T-cell (primary cell): ENCODE data around the gene CBX7. TPM values are rescaled to one million over a fixed set of nuclear protein-coding genes. Genes with fewer than 3 reads are reported as not detected.

ENCODE experiments used
- ATAC-seq, 4 experiments: fragments of 200-7000 bp in 3 of 4; fragments of 150-1000 bp in 1 of 4; cut with Tn5 transposase; replicated peaks in 1 of 4; 1 replicate in 3 of 4; 2 replicates in 1 of 4; pipeline ENCODE4 v1.10.0; 2021; ENCODE audit warnings: moderate library complexity in 3 of 4, mild to moderate bottlenecking in 2 of 4, moderate number of reproducible peaks in 1 of 4
- CTCF ChIA-PET, 2 donors: fragments of 300-600 bp; sonication (Branson Sonifier 250); formaldehyde crosslinking; loops; one replicate each; lab custom pipeline; 2022; ENCODE audit warnings: antibody characterized with exemption in 2 of 2; lab: Charles Lee
- POLR2A ChIA-PET, 2 donors: fragments of 300-600 bp; sonication (Branson Sonifier 250); formaldehyde crosslinking; loops; one replicate each; lab custom pipeline; 2022; ENCODE audit warnings: antibody characterized with exemption in 2 of 2; lab: Charles Lee
- DNase-seq, 35 experiments: peaks; one replicate each; pipeline versions ENCODE4 v3.0.0 to v3.0.0-alpha.2; 2013 to 2023
- H3K27ac ChIP-seq: one replicate; pipeline ENCODE4 v1.5.1; 2013; ENCODE audit warnings: low read length
- H3K27me3 ChIP-seq, 2 experiments: replicated peaks in 1 of 2; 1 replicate in 1 of 2; 2 replicates in 1 of 2; pipeline versions ENCODE4 v1.6.1 to v1.7.0; 2013; ENCODE audit warnings: low read length in 1 of 2, mixed read lengths in 1 of 2; ENCODE audit not compliant: control insufficient read depth in 2 of 2, insufficient read depth in 2 of 2; ENCODE audit errors: extremely low read depth in 1 of 2
- H3K36me3 ChIP-seq, 2 donors: 1 replicate in 1 of 2; 2 replicates in 1 of 2; pipeline versions ENCODE4 v1.6.1 to v1.7.0; 2013; ENCODE audit warnings: low read length in 1 of 2; ENCODE audit not compliant: control insufficient read depth in 2 of 2, insufficient read depth in 1 of 2; ENCODE audit errors: extremely low read depth in 1 of 2
- H3K4me1 ChIP-seq, 2 experiments: 1 replicate in 1 of 2; 2 replicates in 1 of 2; pipeline versions ENCODE4 v1.6.1 to v1.7.0; 2013; ENCODE audit warnings: low read length in 2 of 2, mixed read lengths in 1 of 2; ENCODE audit not compliant: insufficient read depth in 2 of 2, control insufficient read depth in 1 of 2; ENCODE audit errors: extremely low read depth in 1 of 2
- H3K4me3 ChIP-seq, 2 donors: 1 replicate in 1 of 2; 2 replicates in 1 of 2; pipeline versions ENCODE4 v1.5.1 to v1.7.0; 2013; ENCODE audit warnings: mild to moderate bottlenecking in 2 of 2, low read length in 1 of 2, moderate library complexity in 1 of 2; ENCODE audit not compliant: control insufficient read depth in 1 of 2; ENCODE audit errors: extremely low read depth in 1 of 2
- H3K9me3 ChIP-seq: 2 replicates; pipeline ENCODE4 v1.7.0; 2013
- H3K27ac Mint-ChIP-seq, 2 donors: one replicate each; pipeline ENCODE4 v1.8.0; 2020 to 2021; ENCODE audit warnings: mild to moderate bottlenecking in 2 of 2, mixed read lengths in 2 of 2
- H3K27me3 Mint-ChIP-seq, 2 donors: one replicate each; pipeline ENCODE4 v1.8.0; 2021 to 2022; ENCODE audit warnings: mixed read lengths in 2 of 2
- H3K36me3 Mint-ChIP-seq: one replicate; pipeline ENCODE4 v1.8.0; 2021; ENCODE audit warnings: mixed read lengths
- H3K4me1 Mint-ChIP-seq, 3 donors: one replicate each; pipeline ENCODE4 v1.8.0; 2020 to 2022; ENCODE audit warnings: mixed read lengths in 3 of 3, mild to moderate bottlenecking in 1 of 3
- H3K4me3 Mint-ChIP-seq, 3 donors: one replicate each; pipeline ENCODE4 v1.8.0; 2020 to 2022; ENCODE audit warnings: mild to moderate bottlenecking in 3 of 3, mixed read lengths in 3 of 3, moderate library complexity in 3 of 3
- H3K9me3 Mint-ChIP-seq, 3 donors: one replicate each; pipeline ENCODE4 v1.8.0; 2020 to 2022; ENCODE audit warnings: mixed read lengths in 3 of 3
- whole genome bisulfite sequencing: methylation state at CpG from one replicate; pipeline ENCODE4 v1.1.5; 2013; ENCODE audit warnings: missing lambda C conversion rate; ENCODE audit not compliant: insufficient coverage; 5-methylcytosine and 5-hydroxymethylcytosine counted together
- total RNA-seq, 35 experiments: library from RNA in 6 of 35; stranded (reverse) in 6 of 35; fragments of 120-200 nt in 1 of 35; gene quantifications; one replicate each; pipeline versions ENCODE4 v1.2.1 to v1.2.4 and lab custom pipeline; 2013 to 2026

The CBX7 gene
- total RNA-seq, 5 donors from 2014 or later (not counting 1 experiment from before 2014, with no cell fraction given) = 67.4 to 160 (median 149) TPM

- peaks cover 10 to 73% of the 10 kb centered on the region in 2 experiments for H3K4me1 ChIP-seq
- peak overlapping the region; percentile 80 to 91 (median 83) for H3K4me3 Mint-ChIP-seq
- H3K36me3 ChIP-seq = peaks cover 0 to 18% of the 10 kb centered on the region in 2 donors
- POLR2A ChIA-PET = no interaction called here
- CTCF ChIA-PET = no interaction called here
- H3K27ac Mint-ChIP-seq = peak overlapping the region; percentile 89 to 91
- DNase-seq (no peak), ATAC-seq (no peak)
- H3K9me3 ChIP-seq = no peaks in the 10 kb centered on the region
- H3K4me3 ChIP-seq = no peak overlapping the region
- H3K36me3 Mint-ChIP-seq = peaks cover 3% of the 10 kb centered on the region
- H3K27me3 Mint-ChIP-seq = no peaks in the 10 kb centered on the region
- H3K27ac ChIP-seq = peak overlapping the region; percentile 48
- H3K4me1 Mint-ChIP-seq = peaks cover 46 to 62% (median 58%) of the 10 kb centered on the region in 3 donors
- no CpG with 5 or more reads among the region's 6 CpGs for whole genome bisulfite sequencing
- H3K27me3 ChIP-seq = peaks cover 0 to 4% of the 10 kb centered on the region in 2 experiments
- H3K9me3 Mint-ChIP-seq = no peaks in the 10 kb centered on the region
Observed at GRCh38 chr22:39150848-39151215, 1.6 kb downstream of the CBX7 start.

GRCh38 chr22:39149915-39150847 lies 2.3 kb downstream of the CBX7 start:
- Histone ChIP-seq H3K36me3 (peaks cover 0 to 18% of the 10 kb centered on the region in 2 donors), H3K9me3 (no peaks in the 10 kb centered on the region), H3K4me1 (peaks cover 10 to 74% of the 10 kb centered on the region in 2 experiments), H3K4me3 (no peak overlapping the region), H3K27ac (peak overlapping the region; percentile 35), H3K27me3 (peaks cover 0 to 4% of the 10 kb centered on the region in 2 experiments)
- 91% methylated on average over 13 of the region's 16 CpGs for WGBS
- H3K36me3 Mint-ChIP-seq = peaks cover 3% of the 10 kb centered on the region
- POLR2A ChIA-PET = no interaction called here
- ATAC-seq = no peak
- no peak for DNase-seq
- H3K27me3 Mint-ChIP-seq = no peaks in the 10 kb centered on the region
- peak overlapping the region; percentile 89 to 91 for H3K27ac Mint-ChIP-seq
- no peaks in the 10 kb centered on the region for H3K9me3 Mint-ChIP-seq
- CTCF ChIA-PET = no interaction called here
- peaks cover 46 to 62% (median 58%) of the 10 kb centered on the region in 3 donors for H3K4me1 Mint-ChIP-seq
- peak overlapping the region; percentile 80 to 91 (median 83) for H3K4me3 Mint-ChIP-seq

GRCh38 chr22:39148727-39149535 lies 3.5 kb downstream of the CBX7 start:
- ATAC-seq (peak in 1 of 4 experiments; percentile 15), DNase-seq (peak in 34 of 35 experiments; percentile 46 to 87 (median 66))
- peak overlapping the region; percentile 81 for H3K27ac ChIP-seq
- WGBS = 50% methylated on average over 1 of the region's 9 CpGs
- Mint-ChIP-seq H3K9me3 (no peaks in the 10 kb centered on the region), H3K27ac (peak overlapping the region; percentile 89 to 91), H3K36me3 (peaks cover 3% of the 10 kb centered on the region), H3K4me3 (peak overlapping the region; percentile 34 to 80 (median 55)), H3K4me1 (peaks cover 55 to 68% (median 65%) of the 10 kb centered on the region in 3 donors), H3K27me3 (no peaks in the 10 kb centered on the region)
- H3K36me3 ChIP-seq = peaks cover 0 to 18% of the 10 kb centered on the region in 2 donors
- CTCF ChIA-PET = interaction anchor here in 1 of 2 donors (0.6 to 1.2 kb wide), 3 partner anchors 22 to 375 kb away, joined by 3 to 9 read pairs (median 4); no protein-coding TSS in a partner anchor
- POLR2A ChIA-PET = no interaction called here
- no peak overlapping the region for H3K4me3 ChIP-seq
- H3K9me3 ChIP-seq = no peaks in the 10 kb centered on the region
- peaks cover 10 to 85% of the 10 kb centered on the region in 2 experiments for H3K4me1 ChIP-seq
- H3K27me3 ChIP-seq = peaks cover 0 to 4% of the 10 kb centered on the region in 2 experiments

- Mint-ChIP-seq H3K27ac (peak overlapping the region; percentile 81 to 89), H3K4me3 (peak overlapping the region in 2 of 3 donors; percentile 13 to 28), H3K27me3 (no peaks in the 10 kb centered on the region), H3K9me3 (no peaks in the 10 kb centered on the region), H3K36me3 (peaks cover 3% of the 10 kb centered on the region), H3K4me1 (peaks cover 52 to 67% (median 66%) of the 10 kb centered on the region in 3 donors)
- ChIA-PET POLR2A (no interaction called here), CTCF (interaction anchor here in 1 of 2 donors (1.1 to 1.2 kb wide), 2 partner anchors 23 to 163 kb away, joined by 3 to 4 read pairs; no protein-coding TSS in a partner anchor)
- Histone ChIP-seq H3K4me3 (no peak overlapping the region), H3K36me3 (peaks cover 0 to 18% of the 10 kb centered on the region in 2 donors), H3K27me3 (peaks cover 0 to under 1% of the 10 kb centered on the region in 2 experiments), H3K9me3 (no peaks in the 10 kb centered on the region), H3K27ac (peak overlapping the region; percentile 81), H3K4me1 (peaks cover 10 to 85% of the 10 kb centered on the region in 2 experiments)
- DNase-seq (no peak), ATAC-seq (no peak)
- WGBS = 97% methylated on average over 4 of the region's 16 CpGs
Observed at GRCh38 chr22:39148026-39148726, 4.3 kb downstream of the CBX7 start.

- POLR2A ChIA-PET = interaction anchor here (0.6 to 0.7 kb wide), 2 partner anchors 185 to 675 kb away, joined by 3 to 11 read pairs; no protein-coding TSS in a partner anchor
- H3K27ac ChIP-seq = peak overlapping the region; percentile 81
- WGBS = 95% methylated on average over 3 of the region's 5 CpGs
- no peaks in the 10 kb centered on the region for H3K27me3 Mint-ChIP-seq
- peak overlapping the region in 2 of 3 donors; percentile 13 to 28 for H3K4me3 Mint-ChIP-seq
- H3K4me3 ChIP-seq = no peak overlapping the region
- peaks cover 0 to 18% of the 10 kb centered on the region in 2 donors for H3K36me3 ChIP-seq
- H3K27me3 ChIP-seq = no peaks in the 10 kb centered on the region
- H3K4me1 ChIP-seq = peaks cover 10 to 80% of the 10 kb centered on the region in 2 experiments
- CTCF ChIA-PET = no interaction called here
- H3K4me1 Mint-ChIP-seq = peaks cover 52 to 70% (median 66%) of the 10 kb centered on the region in 3 donors
- no peaks in the 10 kb centered on the region for H3K9me3 Mint-ChIP-seq
- H3K27ac Mint-ChIP-seq = peak overlapping the region; percentile 81 to 89
- DNase-seq (no peak), ATAC-seq (no peak)
- H3K9me3 ChIP-seq = no peaks in the 10 kb centered on the region
- H3K36me3 Mint-ChIP-seq = peaks cover 3% of the 10 kb centered on the region
Observed at GRCh38 chr22:39147335-39148025, 5.0 kb downstream of the CBX7 start.
